ENCODE measurements around the gene IFITM5. TPM values are rescaled to one million over a fixed set of nuclear protein-coding genes. Genes with fewer than 3 reads are reported as not detected.
"Not testable (repeated sequence)": the region's sequence is repeated elsewhere in the genome, so short reads cannot be mapped to it uniquely, and the experiment has no call there.

IFITM5 gene
- total RNA-seq, 4 donors from 2014 or later: not detected

DNA sequence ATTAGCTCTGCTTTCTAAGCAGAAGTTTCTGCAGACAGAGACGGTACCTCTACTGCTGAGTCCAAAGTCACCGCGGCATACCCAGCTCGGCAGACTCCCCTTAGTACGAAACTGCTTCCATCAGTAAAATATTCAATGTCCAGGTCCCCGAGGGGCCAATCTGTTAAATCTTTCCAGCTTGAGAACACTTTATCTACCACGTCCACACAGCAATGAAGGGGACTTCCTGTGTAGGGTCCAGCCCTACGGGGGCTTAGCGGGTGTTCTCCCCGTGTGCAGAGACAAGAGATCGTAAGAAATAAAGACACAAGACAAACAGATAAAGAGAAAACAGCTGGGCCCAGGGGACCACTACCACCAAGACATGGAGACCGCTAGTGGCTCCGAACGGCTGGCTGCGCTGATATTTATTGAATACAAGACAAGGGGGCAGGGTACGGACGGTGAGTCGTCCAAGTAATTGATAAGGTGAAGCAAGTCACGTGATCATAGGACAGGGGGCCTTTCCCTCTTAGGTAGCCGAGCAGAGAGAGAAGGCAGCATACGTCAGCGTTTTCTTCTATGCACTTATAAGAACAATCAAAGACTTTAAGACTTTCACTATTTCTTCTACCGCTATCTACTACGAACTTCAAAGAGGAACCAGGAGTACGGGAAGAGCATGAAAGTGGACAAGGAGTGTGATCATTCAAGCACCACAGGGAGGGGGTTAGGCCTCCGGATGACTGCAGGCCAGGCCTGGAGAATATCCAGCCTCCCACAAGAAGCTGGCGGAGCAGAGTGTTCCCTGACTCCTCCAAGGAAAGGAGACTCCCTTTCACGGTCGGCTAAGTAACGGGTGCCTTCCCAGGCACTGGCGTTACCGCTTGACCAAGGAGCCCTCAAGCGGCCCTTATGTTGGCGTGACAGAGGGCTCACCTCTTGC is 25.5 kb upstream of the IFITM5 start:
- H3K27me3 ChIP-seq; intact Hi-C loops (cut with DNase I); DNase-seq (ENCODE audit: extremely low spot score); H3K36me3 ChIP-seq; H3K9me3 ChIP-seq: not testable (repeated sequence)
- TF ChIP-seq POLR2AphosphoS5 (IDR thresholded peaks at IDR 0.05): peak in 1 of 2 donors; percentile 17
- Histone ChIP-seq H3K4me3 (peak overlapping the region in 2 of 4 donors; percentile 20 to 21), H3K4me1 (peaks cover 46 to 61% (median 52%) of the 10 kb centered on the region in 4 donors), H3K27ac (replicated peaks in 1 of 4) (peak overlapping the region; percentile 86 to 90 (median 87))
- 56% methylated on average over 27 of the region's 34 CpGs for WGBS

DNA sequence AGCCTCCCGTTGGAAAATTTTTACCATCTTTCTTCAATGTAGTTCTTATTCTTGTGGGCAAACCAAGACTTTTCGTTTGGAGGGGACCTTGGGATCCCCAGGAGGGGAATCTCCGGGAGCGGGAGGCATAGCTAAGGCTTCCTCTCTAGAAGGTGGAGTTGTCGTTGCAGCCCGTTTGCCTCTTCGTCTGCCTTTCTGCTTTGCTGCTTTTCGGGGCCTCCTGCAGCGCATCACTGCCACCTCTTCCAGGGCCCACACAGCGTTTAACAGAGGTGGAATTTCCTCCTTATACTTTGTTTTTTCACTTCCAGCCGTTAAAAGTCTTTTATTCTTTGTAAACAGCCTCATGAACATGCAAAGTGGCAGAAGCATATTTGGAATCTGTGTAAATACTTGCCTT is 24.8 kb upstream of the IFITM5 start:
- peak overlapping the region; percentile 86 to 87 (median 86) for H3K27ac ChIP-seq (replicated peaks in 1 of 4)
- WGBS: 65% methylated on average over 11 of the region's 11 CpGs
- H3K36me3 ChIP-seq: no peaks in the 10 kb centered on the region
- H3K4me3 ChIP-seq: no peak overlapping the region
- intact Hi-C loops (cut with DNase I): no loop called here
- H3K4me1 ChIP-seq: peaks cover 46 to 61% (median 52%) of the 10 kb centered on the region in 4 donors
- no peaks in the 10 kb centered on the region for H3K27me3 ChIP-seq
- TF ChIP-seq, protein P1, sequence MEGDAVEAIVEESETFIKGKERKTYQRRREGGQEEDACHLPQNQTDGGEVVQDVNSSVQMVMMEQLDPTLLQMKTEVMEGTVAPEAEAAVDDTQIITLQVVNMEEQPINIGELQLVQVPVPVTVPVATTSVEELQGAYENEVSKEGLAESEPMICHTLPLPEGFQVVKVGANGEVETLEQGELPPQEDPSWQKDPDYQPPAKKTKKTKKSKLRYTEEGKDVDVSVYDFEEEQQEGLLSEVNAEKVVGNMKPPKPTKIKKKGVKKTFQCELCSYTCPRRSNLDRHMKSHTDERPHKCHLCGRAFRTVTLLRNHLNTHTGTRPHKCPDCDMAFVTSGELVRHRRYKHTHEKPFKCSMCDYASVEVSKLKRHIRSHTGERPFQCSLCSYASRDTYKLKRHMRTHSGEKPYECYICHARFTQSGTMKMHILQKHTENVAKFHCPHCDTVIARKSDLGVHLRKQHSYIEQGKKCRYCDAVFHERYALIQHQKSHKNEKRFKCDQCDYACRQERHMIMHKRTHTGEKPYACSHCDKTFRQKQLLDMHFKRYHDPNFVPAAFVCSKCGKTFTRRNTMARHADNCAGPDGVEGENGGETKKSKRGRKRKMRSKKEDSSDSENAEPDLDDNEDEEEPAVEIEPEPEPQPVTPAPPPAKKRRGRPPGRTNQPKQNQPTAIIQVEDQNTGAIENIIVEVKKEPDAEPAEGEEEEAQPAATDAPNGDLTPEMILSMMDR (IDR thresholded peaks at IDR 0.05): no peak
- TF ChIP-seq EP300 (IDR thresholded peaks at IDR 0.05): no peak
- TF ChIP-seq POLR2A (IDR thresholded peaks at IDR 0.05; ENCODE audit: low read depth): no peak
- TF ChIP-seq POLR2AphosphoS5 (IDR thresholded peaks at IDR 0.05): no peak
- H3K9me3 ChIP-seq: no peaks in the 10 kb centered on the region
- no peak for DNase-seq (ENCODE audit: extremely low spot score)

DNA sequence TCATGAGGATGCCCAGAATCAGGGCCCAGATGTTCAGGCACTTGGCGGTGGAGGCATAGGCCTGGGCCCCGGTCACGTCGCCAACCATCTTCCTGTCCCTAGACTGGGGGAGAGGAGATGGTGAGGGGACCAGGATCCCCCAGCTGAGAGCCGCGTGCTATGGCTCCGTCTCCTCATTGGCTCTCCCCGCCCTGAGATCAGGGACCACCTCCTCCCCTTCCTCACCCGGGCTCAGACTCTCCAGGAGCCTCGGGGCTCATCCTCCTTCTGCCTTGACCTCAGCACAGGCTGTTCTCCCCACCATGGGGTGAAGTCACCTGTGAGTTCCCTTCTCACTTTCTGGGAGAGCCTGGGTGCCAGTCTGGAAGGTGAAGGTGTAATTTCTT is 20.6 kb upstream of the IFITM5 start:
- H3K9me3 ChIP-seq; H3K36me3 ChIP-seq; DNase-seq (ENCODE audit: extremely low spot score); intact Hi-C loops (cut with DNase I): not testable (repeated sequence)
- Histone ChIP-seq H3K27ac (replicated peaks in 1 of 4) (peak overlapping the region; percentile 95 to 97 (median 96)), H3K4me1 (peaks cover 19 to 50% (median 45%) of the 10 kb centered on the region in 4 donors), H3K4me3 (peak overlapping the region; percentile 70 to 97 (median 72)), H3K27me3 (peaks cover 0 to 19% (median 8%) of the 10 kb centered on the region in 4 donors)
- 0% methylated on average over 4 of the region's 10 CpGs for WGBS

DNA sequence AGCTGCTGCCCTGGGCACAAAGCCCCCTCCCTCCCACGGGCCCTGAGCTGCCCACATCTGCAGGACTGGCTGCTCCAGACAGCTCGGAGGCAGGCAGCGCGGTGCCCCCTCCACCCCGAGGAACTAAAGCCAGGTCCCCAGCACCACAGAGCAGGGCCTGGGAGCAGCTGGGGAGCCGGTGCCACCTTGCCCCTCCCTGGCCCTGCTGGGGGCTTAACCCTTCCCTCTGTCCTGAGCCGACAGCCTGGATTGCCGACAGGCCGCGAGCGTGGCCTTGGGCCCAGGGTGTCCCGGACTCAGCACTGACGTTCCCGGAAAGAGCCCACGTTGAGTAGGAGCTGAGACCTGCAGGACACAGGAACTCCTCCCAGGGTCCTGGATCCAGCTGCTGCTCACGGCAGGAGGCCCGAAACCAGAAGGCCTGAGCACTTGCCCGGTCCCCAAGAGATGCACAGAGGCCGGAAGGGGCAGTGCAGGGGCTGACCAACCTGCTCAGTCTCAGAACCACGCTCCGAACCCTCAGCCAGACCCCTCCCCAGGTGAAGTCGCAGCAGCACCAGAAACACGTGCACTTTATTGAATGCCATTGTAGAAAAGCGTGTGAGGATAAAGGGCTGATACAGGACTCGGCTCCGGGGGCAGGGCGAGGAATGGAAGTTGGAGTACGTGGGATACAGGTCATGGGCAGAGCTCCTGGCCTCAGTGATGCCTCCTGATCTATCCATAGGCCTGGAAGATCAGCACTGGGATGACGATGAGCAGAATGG is 20.0 kb upstream of the IFITM5 start:
- WGBS: 15% methylated on average over 11 of the region's 29 CpGs
- H3K4me1 ChIP-seq: peaks cover 13 to 45% (median 40%) of the 10 kb centered on the region in 4 donors
- peak overlapping the region; percentile 70 to 97 (median 72) for H3K4me3 ChIP-seq
- peak overlapping the region; percentile 95 to 97 (median 96) for H3K27ac ChIP-seq (replicated peaks in 1 of 4)
- TF ChIP-seq, protein P1 (IDR thresholded peaks at IDR 0.05): peak in 2 of 3 experiments; percentile 13 to 21
- TF ChIP-seq POLR2AphosphoS5 (IDR thresholded peaks at IDR 0.05): peak in 1 of 2 donors; percentile 35
- intact Hi-C loops (cut with DNase I); DNase-seq (ENCODE audit: extremely low spot score); H3K9me3 ChIP-seq; H3K36me3 ChIP-seq: not testable (repeated sequence)
- peaks cover 0 to 19% (median 8%) of the 10 kb centered on the region in 4 donors for H3K27me3 ChIP-seq

DNA sequence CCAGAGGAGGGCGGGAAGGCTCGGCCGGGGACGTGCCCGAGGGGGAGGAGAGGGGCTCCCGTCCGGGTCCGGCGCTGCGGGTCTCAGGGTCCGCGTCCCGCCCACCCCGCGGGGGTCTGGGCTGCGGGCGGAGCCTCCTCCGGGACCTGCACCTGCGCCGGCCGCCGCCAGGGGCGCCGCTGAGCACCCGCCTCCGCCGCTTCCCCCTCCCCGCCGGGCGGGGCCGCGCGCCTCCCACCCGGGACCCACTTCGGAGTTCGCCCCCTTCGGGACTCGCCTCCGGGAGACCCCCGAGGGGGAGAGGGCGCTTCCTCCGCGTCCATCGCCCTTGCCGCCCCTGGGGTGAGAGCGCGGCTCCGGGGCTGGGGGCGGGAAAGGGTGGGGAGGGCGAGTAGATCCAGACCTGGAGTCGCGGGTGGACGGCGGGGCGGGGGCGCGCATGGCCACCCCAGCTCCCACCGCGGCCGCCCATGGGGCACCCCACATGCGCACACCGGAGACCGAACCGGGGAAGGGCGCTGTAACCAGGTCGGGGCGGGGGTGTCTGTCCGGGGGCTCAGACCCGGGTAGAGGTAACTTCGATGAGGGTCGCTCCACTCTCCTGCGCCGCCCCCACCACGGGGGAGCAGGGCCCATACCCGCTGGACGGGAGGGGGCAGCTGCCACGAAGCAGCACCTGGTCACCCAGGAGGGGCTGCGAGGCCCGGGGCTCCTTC is 19.2 kb upstream of the IFITM5 start:
- peaks cover 8 to 39% (median 35%) of the 10 kb centered on the region in 4 donors for H3K4me1 ChIP-seq
- H3K36me3 ChIP-seq; H3K9me3 ChIP-seq; intact Hi-C loops (cut with DNase I); DNase-seq (ENCODE audit: extremely low spot score): not testable (repeated sequence)
- peak overlapping the region; percentile 95 to 97 (median 96) for H3K27ac ChIP-seq (replicated peaks in 1 of 4)
- peaks cover 0 to 19% (median 8%) of the 10 kb centered on the region in 4 donors for H3K27me3 ChIP-seq
- no CpG with 5 or more reads among the region's 79 CpGs for WGBS
- peak overlapping the region; percentile 70 to 97 (median 72) for H3K4me3 ChIP-seq

DNA sequence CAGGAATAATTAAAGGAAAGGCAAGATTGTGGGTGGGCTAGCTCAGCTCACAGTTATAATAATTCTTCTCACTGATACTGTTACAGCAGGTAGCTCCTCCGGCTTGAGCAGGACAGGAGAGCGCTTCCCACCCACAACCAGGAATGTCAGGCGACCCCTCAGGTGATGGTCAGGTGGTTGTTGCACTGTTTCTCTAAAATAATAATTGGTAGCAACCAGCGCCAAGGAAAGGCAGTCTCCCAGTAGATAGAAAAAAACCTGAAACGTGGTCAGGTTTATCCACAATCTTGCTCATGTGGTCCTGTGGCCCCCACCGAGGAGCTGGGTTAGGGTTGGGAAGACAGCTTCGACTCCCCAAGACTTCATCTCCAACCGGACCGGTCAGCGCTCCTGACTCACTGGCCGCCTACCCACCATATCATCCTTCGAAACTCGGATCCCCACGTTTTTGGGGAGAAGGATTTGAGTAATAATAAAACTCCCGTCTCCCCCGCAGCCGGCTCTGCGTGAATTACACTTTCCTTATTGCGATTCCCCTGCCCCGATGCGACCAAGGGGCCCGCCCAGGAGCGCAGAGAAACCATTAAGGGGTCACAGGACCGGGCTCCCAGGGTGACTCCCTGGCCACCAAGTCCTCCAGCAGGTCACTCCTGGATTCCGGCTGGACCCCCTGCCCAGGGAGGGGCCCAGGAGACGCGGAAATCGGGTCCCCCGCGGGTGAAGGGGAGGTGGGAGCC is 18.5 kb upstream of the IFITM5 start:
- Histone ChIP-seq H3K4me1 (peaks cover 12 to 43% (median 37%) of the 10 kb centered on the region in 4 donors), H3K4me3 (peak overlapping the region; percentile 27 to 71 (median 56)), H3K27ac (replicated peaks in 1 of 4) (peak overlapping the region; percentile 76 to 86 (median 78)), H3K27me3 (peaks cover 0 to 19% (median 8%) of the 10 kb centered on the region in 4 donors)
- H3K36me3 ChIP-seq; intact Hi-C loops (cut with DNase I); H3K9me3 ChIP-seq; DNase-seq (ENCODE audit: extremely low spot score): not testable (repeated sequence)
- 42% methylated on average over 12 of the region's 30 CpGs for WGBS

Measured in esophagus muscularis mucosa (tissue), 4 donors.